ENCODE data around the gene SLC40A1. TPM values are rescaled to one million over a fixed set of nuclear protein-coding genes. Genes with fewer than 3 reads are reported as not detected.

SLC40A1 gene
- total and polyA plus RNA-seq, 2 donors (not counting 3 experiments of a cell fraction or from before 2014, with no cell fraction given) = 8.5 to 15.1 TPM

GRCh38 chr2:189582140-189582808 lies 1.7 kb upstream of the SLC40A1 start:
- intact Hi-C loops (cut with micrococcal nuclease) (no loop called here), dilution Hi-C loops (cut with MboI; ENCODE audit: extremely low pct_ligation_motif_present, low sequenced_read_pairs) (no loop called here)
- H4K20me1 ChIP-seq (replicated peaks; ENCODE audit: control insufficient read depth, extremely low read depth, insufficient read depth, low read length) = no peaks in the 10 kb centered on the region
- H3K27ac ChIP-seq (ENCODE audit: insufficient read depth, low read depth, low read length) = no peak overlapping the region
- no peaks in the 10 kb centered on the region for H3K27me3 ChIP-seq (ENCODE audit: control insufficient read depth in 2 of 2, insufficient read depth in 2 of 2, low read length in 2 of 2)
- BruUV-seq (replicated peaks) = no TSS peak
- ChIA-PET CTCF (no interaction called here), POLR2A (no interaction called here)
- FAIRE-seq = no peak
- TF ChIP-seq POLR2AphosphoS5 (IDR thresholded peaks at IDR 0.05; ENCODE audit: insufficient read depth, low read depth, low read length) (no peak), POLR2A (IDR thresholded peaks at IDR 0.05; ENCODE audit: low read depth, low read length) (no peak), CTCF (IDR thresholded peaks at IDR 0.05; ENCODE audit: extremely low read depth in 1 of 2, insufficient read depth in 1 of 2, low read depth in 1 of 2, low read length in 2 of 2) (no peak), MAX (IDR thresholded peaks at IDR 0.05; ENCODE audit: insufficient read depth, insufficient read length) (no peak), EZH2 (IDR thresholded peaks at IDR 0.05; ENCODE audit: borderline replicate concordance, low read depth, low read length, severe bottlenecking) (no peak), GATA2 (IDR thresholded peaks at IDR 0.05; ENCODE audit: insufficient read depth, insufficient read length, low read depth, low read length) (no peak), JUN (IDR thresholded peaks at IDR 0.05; ENCODE audit: borderline replicate concordance, insufficient read depth, insufficient read length, low read depth) (no peak)
- no peak overlapping the region for H2AFZ ChIP-seq (ENCODE audit: low read depth, low read length)
- H3K36me3 ChIP-seq (ENCODE audit: control insufficient read depth in 2 of 2, extremely low read depth in 1 of 2, insufficient read depth in 2 of 2, low read length in 2 of 2) = no peaks in the 10 kb centered on the region
- no peaks in the 10 kb centered on the region for H3K9me1 ChIP-seq (replicated peaks; ENCODE audit: control insufficient read depth, extremely low read depth, insufficient read depth, low read length)
- H3K4me3 ChIP-seq (replicated peaks in 1 of 3; ENCODE audit: insufficient read depth in 1 of 3, low read depth in 1 of 3, low read length in 3 of 3) = no peak overlapping the region
- no peak for DNase-seq (ENCODE audit: low read depth, low spot score)
- H3K4me2 ChIP-seq (ENCODE audit: insufficient read depth, low read length) = no peak overlapping the region
- no peaks in the 10 kb centered on the region for H3K9me3 ChIP-seq (replicated peaks; ENCODE audit: control insufficient read depth, insufficient read depth, low read length)
- H3K4me1 ChIP-seq (ENCODE audit: control insufficient read depth, extremely low read depth, insufficient read depth, low read length) = peaks cover 11% of the 10 kb centered on the region
- H3K9ac ChIP-seq (replicated peaks; ENCODE audit: extremely low read depth, insufficient read depth, low read length) = no peak overlapping the region
- no peaks in the 10 kb centered on the region for H3K79me2 ChIP-seq (ENCODE audit: control insufficient read depth, insufficient read depth, low read length)
